ENCODE results near the gene AGPAT3.

The AGPAT3 gene

DNA sequence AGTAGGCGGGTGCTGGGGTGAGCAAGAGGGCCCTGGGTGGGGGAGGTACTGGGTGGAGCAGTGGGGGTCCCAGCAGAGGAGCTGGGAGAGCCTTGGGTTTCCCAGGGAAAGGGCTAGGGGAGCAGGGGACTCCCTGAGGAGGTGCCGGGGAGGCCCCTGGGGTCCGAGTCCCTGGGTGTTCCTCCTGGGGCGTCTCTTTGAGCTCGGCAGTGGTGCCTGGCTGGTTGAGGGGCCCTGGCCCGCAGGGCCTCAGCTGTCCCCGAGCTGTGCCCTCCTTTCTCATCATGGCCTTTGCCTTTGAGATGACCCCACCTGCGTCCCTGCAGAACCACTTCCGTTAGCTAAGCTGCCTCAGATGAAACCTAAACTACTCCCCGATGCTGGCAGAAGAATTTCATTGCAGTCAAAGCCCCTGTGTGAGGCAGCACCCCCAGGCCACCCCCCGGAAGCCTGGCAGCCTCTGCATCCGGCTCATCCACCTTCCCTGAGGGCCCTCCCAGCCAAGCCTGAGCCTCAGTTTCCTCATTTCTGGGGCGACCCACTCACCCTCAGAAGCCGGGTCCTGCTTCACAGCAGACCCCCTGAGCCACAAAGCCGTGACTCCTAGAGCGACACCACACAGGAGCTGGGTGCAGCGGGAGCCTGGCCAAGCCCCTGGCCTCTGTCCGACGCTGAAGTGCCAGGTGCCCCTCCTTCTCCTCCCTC, 103.5 kb downstream of the AGPAT3 start:
- TF ChIP-seq EZH2phosphoT487 (IDR thresholded peaks at IDR 0.05; ENCODE audit: borderline replicate concordance, low read length) (no peak), CTCF (IDR thresholded peaks at IDR 0.05; ENCODE audit: low read depth, low read length, poor library complexity, severe bottlenecking) (no peak)
- Histone ChIP-seq H3K4me2 (ENCODE audit: low read length) (no peak overlapping the region), H3F3A (ENCODE audit: control insufficient read depth, insufficient read depth) (no peaks in the 10 kb centered on the region), H3K79me2 (ENCODE audit: control insufficient read depth, low read length) (no peaks in the 10 kb centered on the region), H3K4me3 (ENCODE audit: low read length) (no peak overlapping the region), H3K36me3 (ENCODE audit: control insufficient read depth, low read length) (peaks cover 8% of the 10 kb centered on the region; the same call in 1 of the 2 replicates), H3K27ac (ENCODE audit: low read depth, low read length) (no peak overlapping the region), H3K9me2 (replicated peaks; ENCODE audit: control insufficient read depth, low read length) (no peaks in the 10 kb centered on the region), H3K9me3 (ENCODE audit: control insufficient read depth, insufficient read depth, low read length) (no peaks in the 10 kb centered on the region), H3K4me1 (ENCODE audit: control insufficient read depth, low read length) (no peaks in the 10 kb centered on the region), H3K27me3 (ENCODE audit: control insufficient read depth, low read length) (no peaks in the 10 kb centered on the region), H4K20me1 (ENCODE audit: control insufficient read depth, insufficient read depth, low read depth, low read length) (no peaks in the 10 kb centered on the region)

DNA sequence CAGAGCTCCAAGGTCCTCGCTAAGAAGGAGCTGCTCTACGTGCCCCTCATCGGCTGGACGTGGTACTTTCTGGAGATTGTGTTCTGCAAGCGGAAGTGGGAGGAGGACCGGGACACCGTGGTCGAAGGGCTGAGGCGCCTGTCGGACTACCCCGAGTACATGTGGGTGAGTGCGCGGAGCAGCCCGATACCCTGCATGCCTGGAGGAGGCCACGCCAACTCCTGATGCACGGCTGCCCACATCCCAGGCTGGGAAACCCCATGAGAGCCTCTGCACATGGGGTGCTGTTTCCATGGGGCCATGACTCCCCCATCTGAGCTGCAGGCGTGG, 104.1 kb downstream of the AGPAT3 start:
- no peak overlapping the region for H3K27ac ChIP-seq (ENCODE audit: low read depth, low read length)
- H3K4me2 ChIP-seq (ENCODE audit: low read length) = no peak overlapping the region
- TF ChIP-seq EZH2phosphoT487 (IDR thresholded peaks at IDR 0.05; ENCODE audit: borderline replicate concordance, low read length) (no peak), CTCF (IDR thresholded peaks at IDR 0.05; ENCODE audit: low read depth, low read length, poor library complexity, severe bottlenecking) (no peak)
- no peaks in the 10 kb centered on the region for H3K9me3 ChIP-seq (ENCODE audit: control insufficient read depth, insufficient read depth, low read length)
- H3K9me2 ChIP-seq (replicated peaks; ENCODE audit: control insufficient read depth, low read length) = no peaks in the 10 kb centered on the region
- H3K27me3 ChIP-seq (ENCODE audit: control insufficient read depth, low read length) = no peaks in the 10 kb centered on the region
- no peaks in the 10 kb centered on the region for H3F3A ChIP-seq (ENCODE audit: control insufficient read depth, insufficient read depth)
- no peaks in the 10 kb centered on the region for H3K4me1 ChIP-seq (ENCODE audit: control insufficient read depth, low read length)
- H3K36me3 ChIP-seq (ENCODE audit: control insufficient read depth, low read length) = peaks cover 8% of the 10 kb centered on the region; the same call in 1 of the 2 replicates
- H4K20me1 ChIP-seq (ENCODE audit: control insufficient read depth, insufficient read depth, low read depth, low read length) = no peaks in the 10 kb centered on the region
- H3K4me3 ChIP-seq (ENCODE audit: low read length) = no peak overlapping the region
- H3K79me2 ChIP-seq (ENCODE audit: control insufficient read depth, low read length) = no peaks in the 10 kb centered on the region

- no peaks in the 10 kb centered on the region for H4K20me1 ChIP-seq (ENCODE audit: control insufficient read depth, insufficient read depth, low read depth, low read length)
- H3F3A ChIP-seq (ENCODE audit: control insufficient read depth, insufficient read depth) = no peaks in the 10 kb centered on the region
- no peak overlapping the region for H3K4me2 ChIP-seq (ENCODE audit: low read length)
- no peaks in the 10 kb centered on the region for H3K9me3 ChIP-seq (ENCODE audit: control insufficient read depth, insufficient read depth, low read length)
- no peaks in the 10 kb centered on the region for H3K9me2 ChIP-seq (replicated peaks; ENCODE audit: control insufficient read depth, low read length)
- no peaks in the 10 kb centered on the region for H3K27me3 ChIP-seq (ENCODE audit: control insufficient read depth, low read length)
- H3K4me3 ChIP-seq (ENCODE audit: low read length) = no peak overlapping the region
- peaks cover 8% of the 10 kb centered on the region; the same call in 1 of the 2 replicates for H3K36me3 ChIP-seq (ENCODE audit: control insufficient read depth, low read length)
- H3K79me2 ChIP-seq (ENCODE audit: control insufficient read depth, low read length) = no peaks in the 10 kb centered on the region
- no peak overlapping the region for H3K27ac ChIP-seq (ENCODE audit: low read depth, low read length)
- peaks cover 3% of the 10 kb centered on the region for H3K4me1 ChIP-seq (ENCODE audit: control insufficient read depth, low read length)
- no peak for TF ChIP-seq EZH2phosphoT487 (IDR thresholded peaks at IDR 0.05; ENCODE audit: borderline replicate concordance, low read length)
- no peak for TF ChIP-seq CTCF (IDR thresholded peaks at IDR 0.05; ENCODE audit: low read depth, low read length, poor library complexity, severe bottlenecking)
These were observed 105.5 kb downstream of the AGPAT3 start for GRCh38 chr21:43970551-43970950.
